Transverse colon (tissue), 4 donors: ENCODE results near the gene FKBP6. TPM values are rescaled to one million over a fixed set of nuclear protein-coding genes. Genes with fewer than 3 reads are reported as not detected.
"Not testable (repeated sequence)": the region's sequence is repeated elsewhere in the genome, so short reads cannot be mapped to it uniquely, and the experiment has no call there.

ENCODE experiments used
- DNase-seq: peaks from one replicate; pipeline ENCODE4 v3.0.0-alpha.2; 2019
- H3K27ac ChIP-seq, 4 donors: fragments of 200-600 bp; sonication (generic); 2 replicates each; pipeline ENCODE4 v1.5.1; 2016 to 2018; ENCODE audit warnings: inconsistent platforms in 4 of 4
- H3K27me3 ChIP-seq: fragments of 200-600 bp; sonication (generic); 2 replicates; pipeline ENCODE4 v1.5.1; 2017; ENCODE audit warnings: inconsistent platforms
- H3K36me3 ChIP-seq, 4 donors: fragments of 200-600 bp; sonication (generic); 2 replicates each; pipeline ENCODE4 v1.5.1; 2017 to 2019; ENCODE audit warnings: inconsistent platforms in 4 of 4
- H3K4me1 ChIP-seq, 4 donors: fragments of 200-600 bp; sonication (generic); 2 replicates each; pipeline ENCODE4 v1.5.1; 2017 to 2020; ENCODE audit warnings: inconsistent platforms in 4 of 4
- H3K4me3 ChIP-seq, 4 donors: fragments of 200-600 bp; sonication (generic); 1 replicate in 1 of 4; 2 replicates in 3 of 4; pipeline versions ENCODE4 v1.5.1 to v1.6.1; 2017 to 2019; ENCODE audit warnings: inconsistent platforms in 4 of 4
- H3K9me3 ChIP-seq, 2 donors: fragments of 200-600 bp; sonication (generic); 2 replicates each; pipeline ENCODE4 v1.5.1; 2017 to 2019; ENCODE audit warnings: inconsistent platforms in 2 of 2
- EP300 ChIP-seq: sonication (generic); formaldehyde crosslinking; IDR thresholded peaks from one replicate; pipeline ENCODE4 v1.6.1; 2017; ENCODE audit warnings: antibody characterized with exemption, low read depth
- POLR2A ChIP-seq: fragments of 450-650 bp; IDR thresholded peaks from one replicate; pipeline ENCODE4 v1.6.1; 2016; ENCODE audit warnings: antibody characterized with exemption, mild to moderate bottlenecking, moderate library complexity
- POLR2AphosphoS5 ChIP-seq, 3 donors: sonication (generic); formaldehyde crosslinking; IDR thresholded peaks; one replicate each; pipeline ENCODE4 v1.6.1; 2016; ENCODE audit warnings: antibody characterized with exemption in 3 of 3
- WGBS, 2 donors: methylation state at CpG; one replicate each; pipeline ENCODE4 v1.1.5; 2018; ENCODE audit warnings: low coverage in 1 of 2; 5-methylcytosine and 5-hydroxymethylcytosine counted together
- in situ Hi-C, 4 donors: fragments of 200-750 bp; cut with MboI; loops; one replicate each; pipeline versions ENCODE4 v1.15.0 to v1.15.1; 2017; ENCODE audit warnings: low sequenced_read_pairs in 3 of 4, low pct_ligation_motif_present in 1 of 4, low pct_unique_long_range_greater_than_20kb in 1 of 4
- intact Hi-C: fragments of 100-400 bp; cut with DNase I; formaldehyde crosslinking; loops from one replicate; pipeline ENCODE4 v1.15.1; 2023; ENCODE audit warnings: low total_unique reads
- total RNA-seq, 4 donors: library from RNA; depleted of rRNA; stranded (reverse); fragments of >200 nt; gene quantifications; one replicate each; pipeline ENCODE4 v1.1.0, GENCODE V29; 2016
- TF ChIP-seq, protein P1 (sequence below), 5 experiments: fragments of 200-600 bp in 3 of 5; fragments of 450-650 bp in 2 of 5; sonication (generic) in 3 of 5; IDR thresholded peaks; 1 replicate in 2 of 5; 2 replicates in 3 of 5; pipeline ENCODE4 v1.5.1; 2016 to 2017; ENCODE audit warnings: antibody characterized with exemption in 5 of 5, inconsistent platforms in 3 of 5, mild to moderate bottlenecking in 2 of 5, moderate library complexity in 1 of 5

The FKBP6 gene
- not detected for total RNA-seq

GRCh38 chr7:73327922-73328321, at the start of gene FKBP6, which contains the start of gene TRIM50:
FKBP6 (plus strand) TSS chr7:73328161; CDS start chr7:73328429, 268 bp downstream.
TRIM50 (minus strand) TSS chr7:73328082; CDS start chr7:73324787, 3,295 bp downstream.
- WGBS, 2 donors = 97% methylated on average over 43 of the region's 43 CpGs; no CpG with 5 or more reads in 1 of the 2 donors
- H3K4me3 ChIP-seq, DNase-seq, H3K9me3 ChIP-seq, H3K27me3 ChIP-seq, intact Hi-C loops, H3K36me3 ChIP-seq, H3K27ac ChIP-seq, H3K4me1 ChIP-seq, in situ Hi-C loops: not testable (repeated sequence)

GRCh38 chr7:73297235-73297634, 30.7 kb upstream of the FKBP6 start:
- H3K27ac ChIP-seq, in situ Hi-C loops, H3K27me3 ChIP-seq, H3K36me3 ChIP-seq, H3K4me3 ChIP-seq, DNase-seq, H3K9me3 ChIP-seq, intact Hi-C loops, H3K4me1 ChIP-seq: not testable (repeated sequence)
- no CpG with 5 or more reads among the region's 13 CpGs for WGBS, 2 donors

- H3K9me3 ChIP-seq, H3K27ac ChIP-seq, H3K27me3 ChIP-seq, in situ Hi-C loops, intact Hi-C loops, H3K36me3 ChIP-seq, H3K4me3 ChIP-seq, H3K4me1 ChIP-seq, DNase-seq: not testable (repeated sequence)
- WGBS, 2 donors = 92 to 100% methylated on average over 3 to 17 of the region's 27 CpGs
Measured at GRCh38 chr7:73297706-73298105, 30.3 kb upstream of the FKBP6 start.

DNA sequence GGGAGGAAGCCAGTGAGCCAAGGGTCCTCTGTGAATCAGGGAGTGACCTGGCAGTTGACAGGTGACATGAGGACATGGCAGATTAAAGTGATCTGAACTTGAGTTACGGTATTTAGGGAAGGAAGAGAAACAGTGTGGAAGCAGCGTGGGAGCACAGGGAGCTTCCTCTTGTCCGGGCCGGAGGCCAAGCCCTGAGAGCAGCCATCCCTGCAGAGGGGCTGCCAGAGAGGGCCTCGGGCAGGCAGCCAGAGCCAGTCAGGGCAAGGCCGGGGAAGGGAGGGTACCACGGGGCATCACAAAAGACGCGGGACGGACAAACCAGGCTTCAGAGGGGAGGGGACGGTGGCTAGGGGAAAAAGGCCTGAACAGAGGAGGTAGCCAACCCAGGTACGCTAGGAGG, 28.1 kb upstream of the FKBP6 start:
- DNase-seq, H3K27me3 ChIP-seq, intact Hi-C loops, H3K9me3 ChIP-seq, H3K4me1 ChIP-seq, in situ Hi-C loops, H3K4me3 ChIP-seq, H3K27ac ChIP-seq: not testable (repeated sequence)
- 32% methylated on average over 7 of the region's 12 CpGs; no CpG with 5 or more reads in 1 of the 2 donors for WGBS, 2 donors
- H3K36me3 ChIP-seq = peaks cover 0 to 13% (median 3%) of the 10 kb centered on the region in 4 donors

DNA sequence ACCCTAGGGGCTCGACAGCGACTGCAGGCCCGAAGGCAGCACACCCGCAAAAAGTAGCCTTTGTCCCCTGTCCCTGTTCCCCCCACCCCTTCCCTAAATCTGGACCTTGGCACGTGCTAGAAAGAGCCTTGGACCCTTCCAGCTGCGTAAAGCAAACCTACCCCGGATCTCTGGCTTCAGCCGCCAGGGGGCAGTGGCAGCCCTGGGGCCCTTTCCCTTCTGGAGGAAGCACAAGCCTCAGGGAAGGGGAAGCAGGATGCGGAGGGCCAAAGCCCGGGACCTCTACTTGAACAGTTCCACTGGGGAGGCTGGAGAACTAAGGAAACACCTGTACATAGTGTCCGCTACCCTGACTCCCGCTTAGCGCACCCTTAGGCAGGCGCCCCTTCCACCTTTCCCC, 26.9 kb upstream of the FKBP6 start:
- peaks cover 0 to 13% (median 3%) of the 10 kb centered on the region in 4 donors for H3K36me3 ChIP-seq
- H3K9me3 ChIP-seq, intact Hi-C loops, H3K27me3 ChIP-seq, in situ Hi-C loops, H3K27ac ChIP-seq, H3K4me3 ChIP-seq, DNase-seq, H3K4me1 ChIP-seq: not testable (repeated sequence)
- TF ChIP-seq, protein P1, sequence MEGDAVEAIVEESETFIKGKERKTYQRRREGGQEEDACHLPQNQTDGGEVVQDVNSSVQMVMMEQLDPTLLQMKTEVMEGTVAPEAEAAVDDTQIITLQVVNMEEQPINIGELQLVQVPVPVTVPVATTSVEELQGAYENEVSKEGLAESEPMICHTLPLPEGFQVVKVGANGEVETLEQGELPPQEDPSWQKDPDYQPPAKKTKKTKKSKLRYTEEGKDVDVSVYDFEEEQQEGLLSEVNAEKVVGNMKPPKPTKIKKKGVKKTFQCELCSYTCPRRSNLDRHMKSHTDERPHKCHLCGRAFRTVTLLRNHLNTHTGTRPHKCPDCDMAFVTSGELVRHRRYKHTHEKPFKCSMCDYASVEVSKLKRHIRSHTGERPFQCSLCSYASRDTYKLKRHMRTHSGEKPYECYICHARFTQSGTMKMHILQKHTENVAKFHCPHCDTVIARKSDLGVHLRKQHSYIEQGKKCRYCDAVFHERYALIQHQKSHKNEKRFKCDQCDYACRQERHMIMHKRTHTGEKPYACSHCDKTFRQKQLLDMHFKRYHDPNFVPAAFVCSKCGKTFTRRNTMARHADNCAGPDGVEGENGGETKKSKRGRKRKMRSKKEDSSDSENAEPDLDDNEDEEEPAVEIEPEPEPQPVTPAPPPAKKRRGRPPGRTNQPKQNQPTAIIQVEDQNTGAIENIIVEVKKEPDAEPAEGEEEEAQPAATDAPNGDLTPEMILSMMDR (IDR thresholded peaks at IDR 0.05) = peak in 2 of 5 experiments; percentile 6 to 10
- WGBS, 2 donors = 86% methylated on average over 4 of the region's 14 CpGs; no CpG with 5 or more reads in 1 of the 2 donors

DNA sequence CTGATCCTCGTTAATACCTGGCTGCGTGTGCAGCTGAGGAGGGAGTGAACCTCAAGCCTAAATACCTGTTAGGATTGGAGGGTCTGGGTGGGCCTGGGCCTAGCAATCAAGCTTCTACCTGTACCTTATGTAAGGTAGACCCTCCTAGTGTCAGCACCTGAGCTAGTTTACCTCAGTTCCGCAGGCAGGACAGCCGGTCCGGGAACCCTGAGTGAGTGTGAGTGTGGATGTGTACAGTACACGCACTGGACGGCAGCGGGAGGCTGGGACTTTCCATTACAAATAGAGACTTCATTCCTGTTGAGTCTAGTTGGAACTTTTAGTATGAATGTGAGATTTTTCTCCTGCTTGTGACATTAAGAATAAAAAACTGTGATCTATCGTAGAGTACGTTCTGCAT, 25.1 kb upstream of the FKBP6 start:
- 93 to 97% methylated on average over 3 to 8 of the region's 10 CpGs for WGBS, 2 donors
- H3K4me1 ChIP-seq, in situ Hi-C loops, intact Hi-C loops, DNase-seq, H3K27ac ChIP-seq, H3K9me3 ChIP-seq, H3K27me3 ChIP-seq, H3K4me3 ChIP-seq: not testable (repeated sequence)
- peaks cover 0 to 16% (median 5%) of the 10 kb centered on the region in 4 donors for H3K36me3 ChIP-seq

DNA sequence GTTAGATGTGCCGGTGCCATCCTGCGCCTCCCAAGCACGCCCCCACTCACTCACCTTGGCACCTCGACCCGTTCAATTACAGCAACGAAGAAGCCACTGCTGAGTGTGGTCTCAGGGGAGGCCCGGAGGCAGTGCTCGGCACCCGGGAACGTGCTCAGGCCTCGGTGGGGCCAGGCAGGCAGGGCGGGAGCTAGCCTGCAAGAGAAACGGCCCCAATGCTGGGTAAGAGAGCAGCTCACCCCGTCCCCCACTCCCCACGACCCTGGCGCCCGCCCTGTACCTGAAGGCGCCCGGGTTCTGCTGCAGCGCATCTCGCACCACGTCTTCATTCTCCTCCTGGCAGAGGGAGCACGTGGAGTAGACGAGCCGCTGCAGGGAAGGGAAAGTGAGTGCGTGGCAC, 24.4 kb upstream of the FKBP6 start:
- Histone ChIP-seq H3K27ac (no peak overlapping the region), H3K36me3 (peaks cover 0 to 16% (median 5%) of the 10 kb centered on the region in 4 donors), H3K4me3 (no peak overlapping the region), H3K27me3 (no peaks in the 10 kb centered on the region), H3K9me3 (no peaks in the 10 kb centered on the region), H3K4me1 (peaks cover 0 to 7% (median 3%) of the 10 kb centered on the region in 4 donors)
- no peak for DNase-seq
- in situ Hi-C loops = no loop called here
- intact Hi-C loops = no loop called here
- TF ChIP-seq POLR2AphosphoS5 (IDR thresholded peaks at IDR 0.05) (no peak), EP300 (no peak), POLR2A (no peak)
- TF ChIP-seq, protein P1 (IDR thresholded peaks at IDR 0.05) = no peak
- 96% methylated on average over 22 of the region's 26 CpGs; no CpG with 5 or more reads in 1 of the 2 donors for WGBS, 2 donors
